Measurements from ENCODE around the gene BAHCC1. TPM values are rescaled to one million over a fixed set of nuclear protein-coding genes. Genes with fewer than 3 reads are reported as not detected.

BAHCC1 gene
- total and polyA plus RNA-seq, 2 of the 4 experiments (the other 2 are of a cell fraction) = 0.36 to 7.8 TPM

DNA sequence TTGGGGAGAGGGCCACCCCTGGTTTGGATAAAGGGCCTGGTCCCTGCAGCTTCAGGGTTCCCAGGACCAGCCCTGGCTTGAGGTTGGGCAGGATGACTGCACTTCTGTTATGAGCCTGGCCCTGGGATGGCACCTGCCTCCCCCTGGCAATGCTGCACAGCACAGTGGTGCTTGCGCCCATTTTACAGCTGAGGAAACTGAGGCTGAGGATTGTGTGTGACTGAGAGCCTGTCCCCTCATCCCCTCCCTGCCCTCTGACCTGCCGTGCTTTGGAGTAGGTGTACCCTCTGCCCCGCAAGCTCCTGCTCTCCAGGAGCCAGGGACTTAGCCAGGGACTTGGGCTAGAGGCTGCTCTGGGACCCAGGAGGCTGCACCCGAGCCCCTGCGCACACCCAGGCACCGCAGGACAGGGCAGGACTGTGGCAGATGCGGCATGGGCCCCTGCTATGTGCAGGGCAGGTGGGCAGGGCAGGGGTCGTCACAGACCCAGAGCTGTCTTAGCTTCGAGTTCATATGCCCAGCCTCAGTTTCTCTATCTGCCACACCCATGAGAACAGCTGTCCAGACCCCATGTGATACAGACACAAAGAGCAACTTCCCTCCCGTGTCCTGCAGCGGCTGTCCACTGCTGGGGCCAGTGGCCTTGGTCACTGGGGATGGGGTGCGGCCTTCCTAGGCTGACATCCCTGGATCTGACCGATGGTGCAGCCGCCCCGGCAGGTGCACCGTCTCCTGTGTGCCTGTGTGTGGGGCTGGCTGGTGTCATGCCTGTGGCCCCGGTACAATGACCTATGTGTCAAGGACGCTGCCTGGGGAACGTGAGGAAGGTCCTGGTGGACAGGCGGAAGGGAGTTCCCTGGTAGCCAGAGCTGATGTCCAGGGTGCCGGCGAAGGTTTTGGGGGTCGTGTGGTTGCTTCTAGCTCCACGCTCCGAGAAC, 36.6 kb downstream of the BAHCC1 start:
- no peak overlapping the region for H3K27ac ChIP-seq (ENCODE audit: insufficient read depth, low read length)
- H3K36me3 ChIP-seq (ENCODE audit: control insufficient read depth, insufficient read depth, low read length) = no peaks in the 10 kb centered on the region; the same call in 1 of the 2 replicates
- H4K20me1 ChIP-seq (ENCODE audit: insufficient read depth, low read length) = peaks cover 5% of the 10 kb centered on the region
- H2BK15ac ChIP-seq (ENCODE audit: low read depth, low read length) = no peak overlapping the region
- H3K9me1 ChIP-seq (ENCODE audit: insufficient read depth, low read length) = no peaks in the 10 kb centered on the region
- no peak overlapping the region for H2BK5ac ChIP-seq (ENCODE audit: low read depth, low read length, poor library complexity, severe bottlenecking)
- no peaks in the 10 kb centered on the region for H3K27me3 ChIP-seq (ENCODE audit: control insufficient read depth, insufficient read depth, low read length)
- no peak for DNase-seq
- no peak overlapping the region for H2AFZ ChIP-seq (replicated peaks; ENCODE audit: low read length, poor library complexity)
- no peak for ATAC-seq (ENCODE audit: low read depth)
- no peak overlapping the region for H4K91ac ChIP-seq (ENCODE audit: insufficient read depth, low read depth, low read length)
- no peak overlapping the region; the same call in 1 of the 2 replicates for H2AK5ac ChIP-seq (ENCODE audit: low read depth, low read length)
- H4K5ac ChIP-seq (ENCODE audit: low read depth, low read length) = no peak overlapping the region
- H3K18ac ChIP-seq (ENCODE audit: low read depth, low read length) = no peak overlapping the region
- no peak overlapping the region for H3K23ac ChIP-seq (ENCODE audit: low read depth, low read length)
- intact Hi-C loops (cut with micrococcal nuclease) = no loop called here
- H3K4ac ChIP-seq (ENCODE audit: low read depth, low read length) = no peak overlapping the region
- H3K14ac ChIP-seq (replicated peaks; ENCODE audit: low read depth, low read length) = no peak overlapping the region
- H3K9me3 ChIP-seq (ENCODE audit: control insufficient read depth, insufficient read depth, low read length) = no peaks in the 10 kb centered on the region
- H3K4me3 ChIP-seq (ENCODE audit: insufficient read depth, low read depth, low read length) = no peak overlapping the region
- dilution Hi-C loops (cut with HindIII; ENCODE audit: low sequenced_read_pairs, unreplicated experiment) = no loop called here
- ChIA-PET CTCF (no interaction called here), POLR2A (ENCODE audit: unreplicated experiment) (no interaction called here)
- peaks cover 0 to 14% of the 10 kb centered on the region in 2 experiments; a peak in 1 of 4 replicates for H3K79me1 ChIP-seq (ENCODE audit: low read depth in 1 of 2, low read length in 2 of 2)
- H3K56ac ChIP-seq (ENCODE audit: extremely low read depth, insufficient read depth, low read length) = no peak overlapping the region
- no peak overlapping the region for H4K8ac ChIP-seq (ENCODE audit: low read depth in 2 of 2, low read length in 2 of 2)
- TF ChIP-seq MXI1 (IDR thresholded peaks at IDR 0.05; ENCODE audit: borderline replicate concordance, low read depth, low read length) = no peak
- TF ChIP-seq RFX5 (IDR thresholded peaks at IDR 0.05; ENCODE audit: low read depth, low read length) = no peak
- no peak for TF ChIP-seq CHD1 (IDR thresholded peaks at IDR 0.05; ENCODE audit: low read depth, low read length)
- TF ChIP-seq, protein P1, sequence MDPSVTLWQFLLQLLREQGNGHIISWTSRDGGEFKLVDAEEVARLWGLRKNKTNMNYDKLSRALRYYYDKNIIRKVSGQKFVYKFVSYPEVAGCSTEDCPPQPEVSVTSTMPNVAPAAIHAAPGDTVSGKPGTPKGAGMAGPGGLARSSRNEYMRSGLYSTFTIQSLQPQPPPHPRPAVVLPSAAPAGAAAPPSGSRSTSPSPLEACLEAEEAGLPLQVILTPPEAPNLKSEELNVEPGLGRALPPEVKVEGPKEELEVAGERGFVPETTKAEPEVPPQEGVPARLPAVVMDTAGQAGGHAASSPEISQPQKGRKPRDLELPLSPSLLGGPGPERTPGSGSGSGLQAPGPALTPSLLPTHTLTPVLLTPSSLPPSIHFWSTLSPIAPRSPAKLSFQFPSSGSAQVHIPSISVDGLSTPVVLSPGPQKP (IDR thresholded peaks at IDR 0.05; ENCODE audit: borderline replicate concordance, low read depth, low read length) = no peak
- no peak overlapping the region for H3K4me2 ChIP-seq (ENCODE audit: low read depth, low read length)
- no TSS peak for BruUV-seq (replicated peaks)
- no peak overlapping the region for H2BK120ac ChIP-seq (ENCODE audit: low read depth, low read length)
- H2AK9ac ChIP-seq (replicated peaks; ENCODE audit: low read depth, low read length, poor library complexity) = peak overlapping the region; percentile 35
- no peak overlapping the region for H3K9ac ChIP-seq (ENCODE audit: low read depth, low read length)
- in situ Hi-C loops (cut with MboI; ENCODE audit: low sequenced_read_pairs) = no loop called here
- 90% methylated on average over 7 of the region's 25 CpGs; no CpG with 5 or more reads in 1 of the 2 experiments for WGBS, 2 experiments (ENCODE audit: extremely low coverage in 2 of 2, insufficient read length in 1 of 2)
- H2BK20ac ChIP-seq (ENCODE audit: low read depth, low read length) = no peak overlapping the region
- H3K4me1 ChIP-seq (ENCODE audit: control insufficient read depth, insufficient read depth, low read length) = peaks cover 16% of the 10 kb centered on the region
